ENCODE results near the gene EMC10.
"Not testable (repeated sequence)": the region's sequence is repeated elsewhere in the genome, so short reads cannot be mapped to it uniquely, and the experiment has no call there.

EMC10 gene

GRCh38 chr19:50476224-50476906 lies at the start of gene EMC10, which contains the start of gene GARIN5A:
Gene EMC10 (plus strand): TSS chr19:50476507. CDS start chr19:50476545, 38 bp downstream.
Gene GARIN5A (minus strand): TSS chr19:50476848. CDS start chr19:50476388, 460 bp downstream.
- DNase-seq (ENCODE audit: low spot score): peak; percentile 94

DNA sequence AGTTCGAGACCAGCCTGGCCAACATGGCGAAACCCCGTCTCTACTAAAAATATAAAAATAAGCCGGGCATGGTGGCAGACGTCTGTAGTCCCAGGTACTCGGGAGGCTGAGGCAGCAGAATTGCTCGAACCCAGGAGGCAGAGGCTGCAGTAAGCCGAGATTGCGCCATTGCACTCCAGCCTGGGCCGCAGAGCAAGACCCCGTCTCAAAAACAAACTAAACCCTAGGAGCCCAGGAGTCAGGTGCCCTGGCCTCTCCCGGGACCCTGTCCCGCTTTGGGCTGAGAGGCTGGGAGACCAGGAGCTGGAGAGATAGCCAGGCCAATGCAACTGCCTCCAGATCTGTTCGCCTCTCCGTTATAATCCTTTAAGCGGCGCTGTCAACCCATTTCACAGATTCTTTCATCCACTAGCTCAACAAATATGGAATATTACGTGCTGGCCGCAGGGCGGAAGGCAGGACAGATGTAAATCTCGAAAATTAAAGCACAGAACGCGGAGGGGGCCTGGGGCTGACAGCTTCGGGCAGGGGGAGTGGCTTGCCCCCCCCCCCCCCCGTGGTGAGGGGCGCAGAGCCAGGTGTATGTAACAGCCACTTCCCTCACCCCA lies 48.9 kb upstream of the EMC10 start:
- no peak for DNase-seq (ENCODE audit: low spot score)

DNA sequence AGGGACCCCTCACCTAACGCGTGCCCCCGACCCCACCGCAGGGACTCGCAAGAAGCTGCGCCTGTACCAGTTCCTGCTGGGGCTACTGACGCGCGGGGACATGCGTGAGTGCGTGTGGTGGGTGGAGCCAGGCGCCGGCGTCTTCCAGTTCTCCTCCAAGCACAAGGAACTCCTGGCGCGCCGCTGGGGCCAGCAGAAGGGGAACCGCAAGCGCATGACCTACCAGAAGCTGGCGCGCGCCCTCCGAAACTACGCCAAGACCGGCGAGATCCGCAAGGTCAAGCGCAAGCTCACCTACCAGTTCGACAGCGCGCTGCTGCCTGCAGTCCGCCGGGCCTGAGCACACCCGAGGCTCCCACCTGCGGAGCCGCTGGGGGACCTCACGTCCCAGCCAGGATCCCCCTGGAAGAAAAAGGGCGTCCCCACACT lies 48.3 kb upstream of the EMC10 start:
- DNase-seq (ENCODE audit: low spot score): no peak

DNA sequence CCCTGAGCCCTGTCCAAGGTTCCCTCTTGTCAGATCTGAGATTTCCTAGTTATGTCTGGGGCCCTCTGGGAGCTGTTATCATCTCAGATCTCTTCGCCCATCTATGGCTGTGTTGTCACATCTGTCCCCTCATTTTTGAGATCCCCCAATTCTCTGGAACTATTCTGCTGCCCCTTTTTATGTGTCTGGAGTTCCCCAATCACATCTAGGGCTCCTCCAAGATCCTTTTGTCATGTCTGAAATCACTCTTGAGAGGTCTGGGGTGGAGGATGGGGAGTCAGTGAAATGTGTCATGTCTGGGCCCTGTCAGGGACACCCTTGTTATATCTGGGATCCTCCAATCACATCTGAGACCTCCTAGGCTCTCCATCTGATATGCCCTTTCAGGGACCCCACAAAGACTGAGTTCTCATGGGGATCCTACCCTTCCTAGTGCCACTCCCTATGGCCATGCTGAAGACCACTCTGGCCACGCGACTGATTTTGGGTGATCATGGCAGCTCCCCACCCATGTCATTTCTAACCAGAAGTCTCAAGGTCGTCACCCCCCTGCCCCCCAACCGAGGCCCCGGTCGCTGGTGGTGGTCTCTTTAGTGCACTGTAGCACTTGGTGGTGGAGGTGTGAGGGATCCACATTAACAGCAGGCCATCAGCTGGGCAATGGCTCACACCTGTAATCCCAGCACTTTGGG lies 47.4 kb upstream of the EMC10 start:
- no peak for DNase-seq (ENCODE audit: low spot score)

- no peak for DNase-seq (ENCODE audit: low spot score)
These were observed 45.4 kb upstream of the EMC10 start for GRCh38 chr19:50430888-50431342.

GRCh38 chr19:50431343-50432220 lies 44.7 kb upstream of the EMC10 start:
- DNase-seq (ENCODE audit: low spot score): peak; percentile 86

- no peak for DNase-seq (ENCODE audit: low spot score)
These were observed 43.9 kb upstream of the EMC10 start, which contains the start of gene MYBPC2 for GRCh38 chr19:50432221-50433028. Gene MYBPC2 (plus strand): TSS chr19:50432892. CDS start chr19:50432954, 62 bp downstream.

- no peak for DNase-seq (ENCODE audit: low spot score)
These were observed 42.8 kb upstream of the EMC10 start for GRCh38 chr19:50433201-50434180.

DNA sequence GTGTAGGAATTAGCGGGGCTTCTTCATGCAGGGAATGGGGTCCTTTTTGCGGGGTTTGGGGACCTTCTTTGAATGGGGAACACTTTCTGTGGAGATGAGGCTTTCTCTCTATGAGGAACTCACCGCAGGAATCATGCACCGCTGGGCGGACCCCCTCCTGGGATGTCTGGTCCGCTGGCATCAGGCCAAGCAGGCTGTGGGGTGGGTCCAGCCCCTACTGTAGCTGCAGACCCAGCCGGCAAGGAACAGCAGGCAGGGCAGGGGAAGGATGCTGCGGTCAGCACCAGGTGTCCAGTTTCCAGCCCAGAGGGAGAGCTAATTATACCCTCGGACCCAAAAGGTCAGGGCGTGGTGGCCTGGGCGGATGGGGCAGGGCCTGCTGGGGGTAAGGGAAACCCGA lies 41.8 kb upstream of the EMC10 start:
- DNase-seq (ENCODE audit: low spot score): no peak

DNA sequence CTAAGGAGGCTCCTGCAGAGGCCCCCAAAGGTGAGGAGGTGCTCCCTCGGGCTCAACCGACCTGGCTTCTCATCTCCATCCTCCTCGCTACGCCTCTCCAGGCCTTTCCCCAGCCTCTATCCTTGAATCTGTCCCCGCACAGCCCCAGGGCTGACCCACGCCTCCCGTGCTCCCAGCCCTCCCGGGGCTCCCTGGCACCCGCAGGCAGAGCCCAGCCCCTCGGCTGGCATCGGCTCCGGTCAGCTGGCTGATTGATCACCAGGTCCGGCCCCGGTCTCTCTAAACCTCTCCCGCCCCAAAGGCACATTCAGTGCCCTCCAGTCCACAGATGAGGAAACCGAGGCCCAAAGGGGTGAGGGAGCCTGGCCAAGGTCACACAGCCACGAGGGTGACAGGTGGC lies 41.1 kb upstream of the EMC10 start:
- DNase-seq (ENCODE audit: low spot score): no peak

- no peak for DNase-seq (ENCODE audit: low spot score)
These were observed 40.7 kb upstream of the EMC10 start for GRCh38 chr19:50435627-50436026.

- no peak for DNase-seq (ENCODE audit: low spot score)
These were observed 38.4 kb upstream of the EMC10 start for GRCh38 chr19:50437862-50438449.

DNA sequence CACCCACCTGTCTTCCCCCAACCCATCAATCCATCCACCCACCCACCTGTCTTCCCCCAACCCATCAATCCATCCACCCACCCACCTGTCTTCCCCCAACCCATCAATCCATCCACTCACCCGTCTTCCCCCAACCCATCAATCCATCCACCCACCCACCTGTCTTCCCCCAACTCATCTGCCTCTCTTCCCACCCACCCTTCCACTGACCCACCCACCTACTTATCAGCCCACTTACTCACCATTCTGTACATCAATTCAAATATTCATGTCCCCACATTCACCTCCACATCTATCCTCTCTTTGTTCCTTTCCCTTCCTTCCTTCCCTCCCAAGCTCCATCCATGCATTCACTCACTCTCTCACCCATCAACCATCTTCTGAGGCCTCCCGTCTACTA lies 37.2 kb upstream of the EMC10 start:
- DNase-seq (ENCODE audit: low spot score): not testable (repeated sequence)

DNA sequence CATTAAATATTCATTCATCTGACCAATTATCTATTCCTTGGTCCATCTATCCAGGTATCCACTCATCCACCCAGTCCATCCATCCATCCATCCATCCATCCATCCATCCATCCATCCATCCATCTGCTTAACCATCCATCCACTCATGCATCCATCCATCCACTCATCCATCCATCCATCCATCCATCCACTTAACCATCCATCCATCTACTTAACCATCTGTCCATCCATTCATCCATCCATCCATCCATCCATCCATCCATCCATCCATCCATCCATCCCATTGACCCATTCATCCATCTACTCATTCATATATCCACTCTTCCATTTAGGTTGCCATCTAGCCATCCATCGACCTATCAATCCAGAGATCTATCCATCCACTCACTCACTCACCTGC lies 32.2 kb upstream of the EMC10 start:
- DNase-seq (ENCODE audit: low spot score): no peak

DNA sequence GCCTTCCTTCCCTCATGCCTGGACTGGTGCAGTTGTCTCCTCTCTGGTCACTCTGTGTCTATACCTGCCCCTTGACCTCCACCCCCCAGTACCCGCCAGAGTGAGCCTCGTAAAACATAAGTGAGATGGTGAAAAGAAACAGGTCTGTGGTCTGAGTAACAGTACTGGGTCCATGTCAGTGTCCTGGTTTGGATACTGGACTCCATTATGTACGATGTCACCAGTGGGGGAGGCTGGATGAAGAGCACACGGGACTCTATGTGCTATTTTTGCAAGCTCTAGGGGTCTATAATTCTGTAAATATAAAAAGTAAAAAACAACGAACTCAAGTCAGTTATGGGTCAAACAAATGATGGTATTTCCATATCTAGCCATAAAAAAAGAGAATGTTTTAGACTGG lies 29.3 kb upstream of the EMC10 start:
- no peak for DNase-seq (ENCODE audit: low spot score)

- no peak for DNase-seq (ENCODE audit: low spot score)
These were observed 28.6 kb upstream of the EMC10 start for GRCh38 chr19:50447750-50448149.

- no peak for DNase-seq (ENCODE audit: low spot score)
These were observed 26.9 kb upstream of the EMC10 start for GRCh38 chr19:50449236-50449899.

- DNase-seq (ENCODE audit: low spot score): no peak
These were observed 25.7 kb upstream of the EMC10 start for GRCh38 chr19:50450369-50451222.

Data from activated CD4-positive, alpha-beta T cell treated with anti-CD3 and anti-CD28 coated beads, Interleukin-2, Interleukin-4, amounts not matched to agents 100 ng/mL and 50 ng/mL, durations not matched to agents 16 hours and 8 hours (primary cell).